Measurements from ENCODE around the gene MUSTN1.

DNA sequence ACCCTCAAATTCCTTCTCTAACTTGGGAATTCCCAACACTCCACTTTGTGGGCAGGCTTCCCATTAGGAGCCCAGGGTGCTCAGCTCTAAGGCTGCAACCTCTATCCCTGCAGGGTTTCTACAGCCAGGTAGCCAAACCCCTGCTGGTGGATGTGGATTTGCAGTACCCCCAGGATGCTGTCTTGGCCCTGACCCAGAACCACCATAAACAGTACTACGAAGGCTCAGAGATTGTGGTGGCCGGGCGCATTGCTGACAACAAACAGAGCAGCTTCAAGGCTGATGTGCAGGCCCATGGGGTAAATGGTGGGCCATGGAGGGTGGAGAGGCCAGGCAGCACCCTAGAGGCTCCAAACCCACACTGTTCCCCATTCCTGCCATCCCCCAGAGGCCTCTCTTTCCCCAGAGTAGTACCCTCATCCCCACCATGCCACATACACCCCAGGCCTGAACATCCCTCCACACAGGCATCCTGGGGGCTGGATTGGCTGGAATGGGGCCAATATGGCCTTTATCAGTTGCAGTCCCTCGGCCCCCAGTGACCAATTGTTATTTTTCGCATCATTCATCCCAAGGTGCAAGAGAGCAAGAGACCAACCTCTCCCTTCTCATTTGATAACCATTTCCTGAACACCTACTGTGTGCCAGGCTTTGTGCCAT is 49.8 kb downstream of the MUSTN1 start:
- TF ChIP-seq, protein P1, sequence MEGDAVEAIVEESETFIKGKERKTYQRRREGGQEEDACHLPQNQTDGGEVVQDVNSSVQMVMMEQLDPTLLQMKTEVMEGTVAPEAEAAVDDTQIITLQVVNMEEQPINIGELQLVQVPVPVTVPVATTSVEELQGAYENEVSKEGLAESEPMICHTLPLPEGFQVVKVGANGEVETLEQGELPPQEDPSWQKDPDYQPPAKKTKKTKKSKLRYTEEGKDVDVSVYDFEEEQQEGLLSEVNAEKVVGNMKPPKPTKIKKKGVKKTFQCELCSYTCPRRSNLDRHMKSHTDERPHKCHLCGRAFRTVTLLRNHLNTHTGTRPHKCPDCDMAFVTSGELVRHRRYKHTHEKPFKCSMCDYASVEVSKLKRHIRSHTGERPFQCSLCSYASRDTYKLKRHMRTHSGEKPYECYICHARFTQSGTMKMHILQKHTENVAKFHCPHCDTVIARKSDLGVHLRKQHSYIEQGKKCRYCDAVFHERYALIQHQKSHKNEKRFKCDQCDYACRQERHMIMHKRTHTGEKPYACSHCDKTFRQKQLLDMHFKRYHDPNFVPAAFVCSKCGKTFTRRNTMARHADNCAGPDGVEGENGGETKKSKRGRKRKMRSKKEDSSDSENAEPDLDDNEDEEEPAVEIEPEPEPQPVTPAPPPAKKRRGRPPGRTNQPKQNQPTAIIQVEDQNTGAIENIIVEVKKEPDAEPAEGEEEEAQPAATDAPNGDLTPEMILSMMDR (optimal IDR thresholded peaks at IDR 0.05 in 1 of 3, IDR thresholded peaks at IDR 0.05 in 1 of 3, conservative IDR thresholded peaks at IDR 0.05 in 1 of 3; ENCODE audit: extremely low read depth in 1 of 3, insufficient read depth in 2 of 3, low read length in 3 of 3) = no peak
- TF ChIP-seq EZH2 (IDR thresholded peaks at IDR 0.05; ENCODE audit: low read length) = no peak

Data from keratinocyte (primary cell).